Measurements from ENCODE around the gene C1QTNF8. TPM values are rescaled to one million over a fixed set of nuclear protein-coding genes. Genes with fewer than 3 reads are reported as not detected.

Gene C1QTNF8
- total RNA-seq, 1 experiment from 2014 or later: not detected

DNA sequence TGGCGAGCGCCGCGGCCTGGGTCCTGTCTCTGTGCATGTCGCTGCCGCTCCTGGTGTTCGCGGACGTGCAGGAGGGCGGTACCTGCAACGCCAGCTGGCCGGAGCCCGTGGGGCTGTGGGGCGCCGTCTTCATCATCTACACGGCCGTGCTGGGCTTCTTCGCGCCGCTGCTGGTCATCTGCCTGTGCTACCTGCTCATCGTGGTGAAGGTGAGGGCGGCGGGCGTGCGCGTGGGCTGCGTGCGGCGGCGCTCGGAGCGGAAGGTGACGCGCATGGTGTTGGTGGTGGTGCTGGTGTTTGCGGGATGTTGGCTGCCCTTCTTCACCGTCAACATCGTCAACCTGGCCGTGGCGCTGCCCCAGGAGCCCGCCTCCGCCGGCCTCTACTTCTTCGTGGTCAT lies 16.7 kb downstream of the C1QTNF8 start:
- ChIA-PET CTCF (no interaction called here), POLR2A (ENCODE audit: unreplicated experiment) (no interaction called here)
- no peak overlapping the region for H2AFZ ChIP-seq (ENCODE audit: low read length)
- H3K9me3 ChIP-seq (ENCODE audit: low read length): no peaks in the 10 kb centered on the region
- ATAC-seq (no peak), DNase-seq (no peak)
- no peak overlapping the region for H3K27ac ChIP-seq (ENCODE audit: low read length)
- no peak overlapping the region for H3K9ac ChIP-seq (ENCODE audit: low read length)
- TF ChIP-seq, protein P1, sequence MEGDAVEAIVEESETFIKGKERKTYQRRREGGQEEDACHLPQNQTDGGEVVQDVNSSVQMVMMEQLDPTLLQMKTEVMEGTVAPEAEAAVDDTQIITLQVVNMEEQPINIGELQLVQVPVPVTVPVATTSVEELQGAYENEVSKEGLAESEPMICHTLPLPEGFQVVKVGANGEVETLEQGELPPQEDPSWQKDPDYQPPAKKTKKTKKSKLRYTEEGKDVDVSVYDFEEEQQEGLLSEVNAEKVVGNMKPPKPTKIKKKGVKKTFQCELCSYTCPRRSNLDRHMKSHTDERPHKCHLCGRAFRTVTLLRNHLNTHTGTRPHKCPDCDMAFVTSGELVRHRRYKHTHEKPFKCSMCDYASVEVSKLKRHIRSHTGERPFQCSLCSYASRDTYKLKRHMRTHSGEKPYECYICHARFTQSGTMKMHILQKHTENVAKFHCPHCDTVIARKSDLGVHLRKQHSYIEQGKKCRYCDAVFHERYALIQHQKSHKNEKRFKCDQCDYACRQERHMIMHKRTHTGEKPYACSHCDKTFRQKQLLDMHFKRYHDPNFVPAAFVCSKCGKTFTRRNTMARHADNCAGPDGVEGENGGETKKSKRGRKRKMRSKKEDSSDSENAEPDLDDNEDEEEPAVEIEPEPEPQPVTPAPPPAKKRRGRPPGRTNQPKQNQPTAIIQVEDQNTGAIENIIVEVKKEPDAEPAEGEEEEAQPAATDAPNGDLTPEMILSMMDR (conservative IDR thresholded peaks at IDR 0.05; ENCODE audit: low read depth, low read length): no peak
- TF ChIP-seq EZH2phosphoT487 (IDR thresholded peaks at IDR 0.05; ENCODE audit: borderline replicate concordance, low read length) (no peak), EZH2 (IDR thresholded peaks at IDR 0.05; ENCODE audit: low read length, unreplicated experiment) (no peak)
- intact Hi-C loops (cut with micrococcal nuclease): no loop called here
- no peaks in the 10 kb centered on the region for H3K27me3 ChIP-seq (ENCODE audit: low read length)
- H3K36me3 ChIP-seq (ENCODE audit: low read depth, low read length): no peaks in the 10 kb centered on the region
- H3K79me2 ChIP-seq (ENCODE audit: low read length): no peaks in the 10 kb centered on the region
- no TSS peak for BruUV-seq (replicated peaks)
- H3K9me2 ChIP-seq (replicated peaks; ENCODE audit: low read length): no peaks in the 10 kb centered on the region
- H3K4me3 ChIP-seq (ENCODE audit: low read length): no peak overlapping the region
- H3K4me2 ChIP-seq (ENCODE audit: low read length): no peak overlapping the region
- no peaks in the 10 kb centered on the region for H3F3A ChIP-seq (ENCODE audit: low read length, unreplicated experiment)
- no peaks in the 10 kb centered on the region for H4K20me1 ChIP-seq (ENCODE audit: low read length)
- H3K4me1 ChIP-seq (ENCODE audit: insufficient read depth, low read length): peaks cover 29% of the 10 kb centered on the region

DNA sequence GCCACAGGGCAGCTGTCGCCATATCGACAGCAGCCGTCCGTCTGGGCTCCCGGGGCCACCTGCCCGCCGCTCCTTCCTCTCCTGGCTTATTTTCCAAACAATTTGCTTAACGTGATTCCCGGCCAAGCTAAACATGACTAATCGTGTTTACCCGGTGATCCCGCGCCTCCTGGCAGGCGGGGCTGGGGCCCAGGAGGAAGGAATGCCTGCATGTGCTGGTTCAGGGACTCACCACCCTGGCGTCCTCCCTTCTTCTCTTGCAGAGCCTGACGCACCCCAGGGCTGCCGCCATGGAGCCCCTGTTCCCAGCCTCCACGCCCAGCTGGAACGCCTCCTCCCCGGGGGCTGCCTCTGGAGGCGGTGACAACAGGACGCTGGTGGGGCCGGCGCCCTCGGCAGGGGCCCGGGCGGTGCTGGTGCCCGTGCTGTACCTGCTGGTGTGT lies 17.4 kb downstream of the C1QTNF8 start:
- intact Hi-C loops (cut with micrococcal nuclease): no loop called here
- H3K4me3 ChIP-seq (ENCODE audit: low read length): peak overlapping the region; percentile 46; the same call in 1 of the 2 replicates
- ChIA-PET CTCF (no interaction called here), POLR2A (ENCODE audit: unreplicated experiment) (interaction anchor here (0.6 kb wide), 1 partner anchor 376 kb away, joined by 3 read pairs; no protein-coding TSS in a partner anchor)
- DNase-seq: peak; percentile 90
- H3K27ac ChIP-seq (ENCODE audit: low read length): no peak overlapping the region
- H3K79me2 ChIP-seq (ENCODE audit: low read length): no peaks in the 10 kb centered on the region
- H3K4me2 ChIP-seq (ENCODE audit: low read length): peak overlapping the region; percentile 73
- no peaks in the 10 kb centered on the region for H3K9me3 ChIP-seq (ENCODE audit: low read length)
- H3K36me3 ChIP-seq (ENCODE audit: low read depth, low read length): no peaks in the 10 kb centered on the region
- H2AFZ ChIP-seq (ENCODE audit: low read length): no peak overlapping the region
- no peaks in the 10 kb centered on the region for H4K20me1 ChIP-seq (ENCODE audit: low read length)
- no peak overlapping the region for H3K9ac ChIP-seq (ENCODE audit: low read length)
- peak; percentile 54 for ATAC-seq
- H3K4me1 ChIP-seq (ENCODE audit: insufficient read depth, low read length): peaks cover 29% of the 10 kb centered on the region
- BruUV-seq (replicated peaks): no TSS peak
- TF ChIP-seq, protein P1 (conservative IDR thresholded peaks at IDR 0.05; ENCODE audit: low read depth, low read length): no peak
- TF ChIP-seq EZH2 (IDR thresholded peaks at IDR 0.05; ENCODE audit: low read length, unreplicated experiment) (no peak), EZH2phosphoT487 (IDR thresholded peaks at IDR 0.05; ENCODE audit: borderline replicate concordance, low read length) (peak; percentile 75)
- no peaks in the 10 kb centered on the region for H3K9me2 ChIP-seq (replicated peaks; ENCODE audit: low read length)
- H3F3A ChIP-seq (ENCODE audit: low read length, unreplicated experiment): no peaks in the 10 kb centered on the region
- H3K27me3 ChIP-seq (ENCODE audit: low read length): no peaks in the 10 kb centered on the region

DNA sequence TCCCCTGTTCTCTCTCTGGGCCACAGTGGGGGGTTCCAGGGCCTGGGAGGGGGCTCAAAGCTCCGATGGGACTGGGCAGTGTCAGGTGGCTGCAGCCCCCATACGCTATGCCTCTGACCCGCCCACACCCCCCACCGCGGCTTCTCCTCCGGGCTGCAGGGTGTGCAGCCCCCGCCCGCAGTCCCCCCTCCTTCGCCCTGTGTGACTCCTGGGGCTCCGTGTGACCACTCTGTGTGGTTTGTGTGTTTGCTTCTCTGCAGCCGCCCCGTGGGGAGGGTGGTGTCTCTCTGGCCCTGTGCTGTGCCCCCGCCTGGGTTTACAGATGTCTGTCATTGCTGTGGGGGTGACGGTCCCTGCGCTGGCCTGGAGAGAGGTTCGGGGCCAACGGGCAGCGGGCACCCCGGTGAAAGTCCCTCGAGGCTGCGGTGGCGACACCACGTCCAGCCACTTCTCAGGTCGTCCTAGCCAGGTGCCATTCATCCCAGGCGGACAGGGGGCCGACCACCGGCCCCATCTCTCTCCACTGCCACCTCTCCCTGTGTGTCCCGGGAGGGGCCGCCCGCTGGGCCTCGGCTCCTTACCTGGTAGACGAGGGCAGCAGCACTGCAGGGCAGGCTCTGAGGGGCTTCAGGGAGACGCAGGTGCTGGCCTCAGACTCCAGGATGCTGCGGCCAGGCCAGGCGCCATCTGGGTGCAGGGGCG lies 18.0 kb downstream of the C1QTNF8 start:
- Histone ChIP-seq H3K36me3 (ENCODE audit: low read depth, low read length) (no peaks in the 10 kb centered on the region), H3K9ac (ENCODE audit: low read length) (no peak overlapping the region), H3F3A (ENCODE audit: low read length, unreplicated experiment) (no peaks in the 10 kb centered on the region), H2AFZ (ENCODE audit: low read length) (no peak overlapping the region), H3K4me1 (ENCODE audit: insufficient read depth, low read length) (peaks cover 23% of the 10 kb centered on the region), H3K27me3 (ENCODE audit: low read length) (no peaks in the 10 kb centered on the region), H3K4me2 (ENCODE audit: low read length) (peak overlapping the region; percentile 73), H3K79me2 (ENCODE audit: low read length) (no peaks in the 10 kb centered on the region), H3K9me2 (replicated peaks; ENCODE audit: low read length) (no peaks in the 10 kb centered on the region), H3K4me3 (ENCODE audit: low read length) (peak overlapping the region; percentile 46; the same call in 1 of the 2 replicates), H3K9me3 (ENCODE audit: low read length) (no peaks in the 10 kb centered on the region), H3K27ac (ENCODE audit: low read length) (no peak overlapping the region), H4K20me1 (ENCODE audit: low read length) (no peaks in the 10 kb centered on the region)
- TSS peak; percentile 66 for BruUV-seq (replicated peaks)
- intact Hi-C loops (cut with micrococcal nuclease): no loop called here
- ChIA-PET CTCF (no interaction called here), POLR2A (ENCODE audit: unreplicated experiment) (interaction anchor here (0.6 kb wide), 1 partner anchor 375 kb away, joined by 3 read pairs; no protein-coding TSS in a partner anchor)
- no peak for DNase-seq
- ATAC-seq: no peak
- TF ChIP-seq EZH2phosphoT487 (IDR thresholded peaks at IDR 0.05; ENCODE audit: borderline replicate concordance, low read length) (no peak), EZH2 (IDR thresholded peaks at IDR 0.05; ENCODE audit: low read length, unreplicated experiment) (no peak)
- TF ChIP-seq, protein P1 (conservative IDR thresholded peaks at IDR 0.05; ENCODE audit: low read depth, low read length): no peak
